ENCODE measurements around the gene TIGD3. TPM values are rescaled to one million over a fixed set of nuclear protein-coding genes. Genes with fewer than 3 reads are reported as not detected.

The TIGD3 gene
- total RNA-seq, 1 donor from 2014 or later = 0.26 TPM

DNA sequence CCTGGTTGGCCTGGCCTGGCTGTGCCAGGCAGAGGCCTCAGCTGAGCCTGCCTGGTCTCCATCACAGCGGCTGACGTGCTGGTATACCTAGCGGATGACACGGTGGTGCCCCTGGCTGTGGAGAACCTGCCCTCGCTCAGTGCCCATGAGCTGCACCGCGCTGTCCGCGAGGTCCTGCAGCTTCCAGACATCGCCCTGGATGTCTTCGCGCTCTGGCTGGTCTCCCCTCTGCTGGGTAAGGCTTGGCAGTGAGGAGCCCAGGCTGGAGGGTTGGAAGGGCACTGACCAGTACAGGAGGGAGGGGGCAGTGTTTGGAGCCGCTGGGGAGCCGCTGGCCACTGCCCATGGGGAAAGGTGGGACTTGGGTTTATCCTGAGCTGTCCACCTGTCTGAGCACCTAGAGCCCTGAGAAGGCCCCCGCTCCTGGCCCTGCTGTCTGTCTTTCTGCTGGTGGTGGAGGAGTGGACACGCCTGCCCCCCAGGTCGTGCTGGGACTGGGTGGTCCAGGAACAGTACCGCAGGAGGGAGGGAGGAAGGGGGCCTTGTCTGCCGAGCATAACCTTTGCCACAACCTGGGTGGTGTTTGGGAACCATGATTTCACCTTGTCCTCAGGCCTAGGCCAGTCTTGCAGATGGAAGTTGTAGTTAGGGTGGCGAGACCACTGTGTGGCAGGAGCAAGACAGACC is 34.9 kb downstream of the TIGD3 start:
- DNase-seq (ENCODE audit: low read depth in 2 of 2) = peak in 1 of 2 donors; percentile 33

DNA sequence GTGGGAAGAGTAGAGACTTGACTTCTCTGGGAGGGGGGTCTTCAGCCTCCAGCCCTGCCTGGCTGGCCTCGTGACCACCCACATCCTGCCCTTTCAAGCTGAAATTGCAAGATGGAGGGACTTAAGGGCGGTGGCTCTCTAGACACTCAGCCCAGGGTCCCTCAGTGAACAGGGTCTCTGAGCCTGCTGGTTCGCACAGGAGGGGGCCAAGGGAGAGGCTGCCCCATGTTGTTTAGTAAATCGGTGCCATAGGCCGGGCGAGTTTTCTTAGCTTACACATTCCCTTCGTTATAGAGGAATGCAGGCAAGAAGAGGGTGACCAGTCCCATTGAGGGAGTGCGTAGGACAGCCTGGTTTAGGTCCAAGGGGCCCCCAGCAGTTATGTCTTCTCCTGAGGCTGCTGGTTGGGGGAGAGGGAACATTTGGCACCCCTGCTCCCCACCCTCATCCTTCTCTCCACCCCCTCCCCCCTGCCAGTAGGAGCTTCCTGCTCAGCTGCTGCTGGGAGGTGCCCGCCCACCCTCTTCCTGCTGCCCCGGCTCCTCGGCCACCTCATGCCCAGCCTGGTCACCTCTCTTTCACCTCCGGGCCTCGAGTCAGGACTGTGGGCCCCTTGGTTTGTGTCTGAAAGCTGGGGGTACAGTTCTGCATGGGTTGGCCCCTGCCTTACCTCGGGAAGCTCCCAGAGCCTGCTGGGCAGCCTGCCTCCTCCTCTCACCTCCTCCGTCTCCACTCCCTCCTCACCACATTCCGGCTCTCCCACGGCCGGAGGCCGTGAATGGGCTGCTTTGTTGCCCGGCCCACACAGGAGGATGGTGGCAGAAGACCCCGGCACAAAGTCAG is 35.8 kb downstream of the TIGD3 start:
- DNase-seq (ENCODE audit: low read depth in 2 of 2) = peak in 1 of 2 donors; percentile 52

DNA sequence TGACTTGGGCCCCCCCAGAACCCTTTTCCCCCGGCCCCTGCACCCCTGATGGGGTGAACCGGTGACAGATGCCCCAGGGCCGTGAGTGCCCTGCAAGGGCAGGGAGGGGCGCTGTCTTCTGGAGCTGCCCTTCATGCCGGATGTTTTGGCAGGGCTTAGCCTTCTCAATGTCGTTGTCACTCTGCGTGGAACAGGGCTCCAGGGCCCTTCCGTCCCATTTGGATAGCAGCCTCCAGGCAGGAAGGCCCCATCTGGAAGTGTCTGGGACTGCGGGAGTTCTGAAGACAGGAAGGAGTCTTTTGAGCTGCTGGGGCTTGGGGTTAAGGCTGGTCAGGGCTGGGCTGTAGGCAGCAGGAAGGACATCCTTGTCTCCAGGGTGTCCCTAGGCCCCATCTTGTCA is 36.4 kb downstream of the TIGD3 start:
- DNase-seq (ENCODE audit: low read depth in 2 of 2) = no peak

DNA sequence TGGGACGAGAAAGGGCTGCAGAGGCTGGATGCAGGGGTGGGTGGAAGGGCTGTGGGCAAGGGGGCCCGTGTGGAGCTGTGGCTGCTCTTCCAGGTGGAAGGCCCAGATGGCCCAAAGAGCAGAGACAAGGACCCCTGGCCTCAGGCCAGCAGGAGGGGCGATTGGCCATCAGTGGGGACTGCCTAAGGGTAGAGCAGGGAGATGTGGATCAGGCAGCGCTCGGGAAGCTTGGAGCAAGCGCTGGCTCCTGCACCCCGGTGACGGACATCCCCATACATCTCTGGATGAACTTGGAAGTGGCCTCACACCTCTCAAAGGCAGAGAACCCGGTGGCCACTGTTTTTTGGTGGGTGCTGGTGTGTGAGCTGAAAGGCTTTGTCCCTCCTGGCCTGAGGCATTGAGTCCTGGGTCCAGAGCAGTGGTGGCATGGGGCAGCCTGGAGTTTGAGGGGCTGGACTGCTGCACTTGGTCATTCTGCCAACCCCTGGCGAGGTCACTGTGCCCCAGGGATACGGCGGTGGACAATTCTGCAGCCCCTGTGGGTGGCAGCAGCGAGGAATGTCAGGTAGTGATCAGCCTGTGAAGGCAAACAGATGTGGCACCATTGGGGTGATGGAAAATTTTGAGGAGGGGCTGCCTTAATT is 37.8 kb downstream of the TIGD3 start:
- DNase-seq (ENCODE audit: low read depth in 2 of 2) = no peak

DNA sequence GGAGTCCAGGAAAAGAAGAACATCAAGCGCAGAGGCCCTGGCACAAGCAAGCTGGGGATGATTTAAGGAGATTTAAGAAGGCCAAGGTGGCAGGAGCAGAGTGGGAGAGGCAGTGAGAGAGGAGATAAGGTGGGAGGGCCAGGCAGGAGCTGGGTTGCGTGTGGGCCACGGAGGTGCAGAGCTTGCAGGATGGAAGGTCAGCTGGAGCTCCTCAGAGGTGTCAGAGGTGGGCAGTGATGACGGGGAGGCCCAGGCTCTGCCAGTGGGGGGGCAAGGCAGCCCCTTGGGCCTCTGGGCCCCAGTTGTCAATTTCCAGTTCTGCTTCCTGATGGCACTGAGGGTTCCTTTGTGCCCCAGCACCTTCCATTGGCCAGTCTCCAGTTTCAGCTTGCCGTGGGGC is 38.3 kb downstream of the TIGD3 start:
- DNase-seq (ENCODE audit: low read depth in 2 of 2) = no peak

DNA sequence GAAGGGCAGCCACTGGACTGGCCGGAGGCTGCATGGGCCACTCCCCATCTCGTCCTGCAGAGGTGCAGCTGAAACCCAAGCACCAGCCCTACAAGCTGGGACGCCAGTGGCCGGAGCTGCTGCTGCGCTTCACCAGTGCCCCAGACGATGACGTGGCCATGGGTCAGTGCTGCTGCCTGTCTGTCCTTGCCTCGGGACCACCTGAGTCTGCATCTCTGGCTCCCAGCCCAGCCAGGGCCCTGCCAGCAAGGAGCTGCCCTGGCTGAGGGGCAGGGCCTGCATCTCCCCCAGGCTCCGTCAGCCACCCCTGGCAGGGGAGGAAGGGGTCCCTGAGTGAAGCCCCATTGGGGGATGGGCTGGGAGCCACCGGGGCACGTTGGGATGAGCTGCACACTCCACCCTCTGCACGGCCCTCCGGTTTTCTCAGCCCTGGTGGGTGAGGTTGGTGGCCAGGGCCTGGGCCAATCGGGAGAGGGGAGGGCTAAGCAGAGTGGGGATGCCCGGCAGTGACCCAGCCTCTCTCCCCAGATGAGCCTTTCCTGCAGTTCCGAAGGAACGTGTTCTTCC is 39.0 kb downstream of the TIGD3 start:
- no peak for DNase-seq (ENCODE audit: low read depth in 2 of 2)

DNA sequence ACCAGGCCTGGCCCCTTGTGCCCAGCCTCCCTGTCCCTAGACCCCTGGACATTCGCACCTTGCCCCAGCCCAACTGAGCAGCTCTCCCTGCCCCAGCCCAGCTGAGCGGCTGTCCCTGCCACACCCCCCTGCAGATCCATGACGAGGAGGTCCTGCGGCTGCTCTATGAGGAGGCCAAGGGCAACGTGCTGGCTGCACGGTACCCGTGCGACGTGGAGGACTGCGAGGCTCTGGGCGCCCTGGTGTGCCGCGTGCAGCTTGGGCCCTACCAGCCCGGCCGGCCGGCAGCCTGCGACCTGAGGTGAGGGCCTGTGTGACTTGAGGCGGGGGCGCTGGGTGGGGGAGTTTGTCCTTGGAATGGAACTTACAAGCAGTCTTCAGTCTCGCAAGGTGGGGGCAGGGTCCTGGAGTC is 39.6 kb downstream of the TIGD3 start:
- no peak for DNase-seq (ENCODE audit: low read depth in 2 of 2)

DNA sequence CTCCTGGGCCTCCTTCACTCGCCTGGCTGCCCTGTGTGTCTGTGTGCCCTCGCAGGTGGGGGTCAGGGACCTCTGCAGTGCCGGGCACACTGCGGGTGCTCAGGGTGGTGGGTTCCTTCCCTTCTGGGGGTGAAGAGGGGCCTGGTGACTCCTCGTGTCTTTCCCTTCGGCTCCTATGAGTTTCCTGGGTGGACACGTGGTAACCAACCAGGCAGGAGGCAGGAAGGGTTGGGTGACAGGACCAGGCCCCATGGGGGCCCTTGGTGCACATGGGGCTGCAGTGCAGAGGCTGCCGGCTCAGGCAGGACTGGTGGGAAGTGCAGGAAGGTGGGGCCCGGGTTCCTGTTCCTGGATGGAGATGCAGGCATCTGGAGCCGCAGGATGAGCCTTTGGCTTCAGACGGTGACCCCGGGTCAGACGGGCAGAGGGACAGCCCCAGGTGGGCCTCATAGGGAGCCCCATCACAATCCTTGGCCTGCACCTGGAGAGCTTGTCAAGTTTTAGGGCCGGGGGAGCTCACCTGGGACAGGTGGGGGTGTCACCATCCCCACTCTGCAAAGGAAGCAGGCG is 41.5 kb downstream of the TIGD3 start:
- DNase-seq (ENCODE audit: low read depth in 2 of 2) = no peak

DNA sequence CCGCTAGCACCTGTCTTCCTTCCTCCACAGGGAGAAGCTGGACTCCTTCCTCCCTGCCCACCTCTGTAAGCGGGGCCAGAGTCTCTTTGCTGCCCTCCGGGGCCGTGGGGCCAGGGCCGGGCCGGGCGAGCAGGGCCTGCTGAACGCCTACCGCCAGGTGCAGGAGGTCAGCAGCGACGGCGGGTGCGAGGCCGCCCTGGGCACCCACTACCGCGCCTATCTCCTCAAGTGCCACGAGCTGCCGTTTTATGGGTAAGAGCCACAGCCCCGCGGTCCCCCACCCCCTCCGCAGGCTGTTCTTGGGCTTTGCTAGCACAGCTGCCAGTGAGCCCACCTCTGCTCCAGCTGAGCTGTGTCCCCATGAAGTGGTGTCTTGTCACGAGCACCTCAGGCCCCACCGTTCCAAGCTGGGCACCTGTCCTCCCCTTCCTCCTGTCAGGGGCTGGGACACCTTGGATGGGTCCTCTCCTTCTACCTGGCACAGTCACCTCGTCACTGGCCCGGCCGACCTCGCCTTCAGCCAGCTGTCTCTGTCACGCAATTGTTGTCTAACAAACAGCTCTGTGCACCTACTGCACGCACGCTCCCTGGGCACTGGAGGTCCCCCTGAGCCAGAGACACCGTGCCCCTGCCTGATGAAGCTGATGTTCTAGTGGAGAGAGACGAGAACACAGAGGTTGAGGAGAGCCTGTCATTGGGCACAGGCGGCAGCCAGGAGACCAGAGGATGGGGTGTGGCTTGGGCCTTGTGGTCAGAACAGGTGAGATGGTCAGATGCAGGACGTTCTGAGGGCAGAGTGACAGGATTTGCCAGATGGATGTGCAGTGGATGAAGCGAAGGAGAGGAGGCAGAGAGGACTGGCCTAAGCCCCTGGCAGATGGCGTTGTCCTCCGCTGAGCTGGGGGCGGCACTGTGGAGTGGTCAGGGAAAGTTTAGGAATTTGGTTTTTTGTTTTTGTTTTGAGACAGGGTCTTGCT is 42.5 kb downstream of the TIGD3 start:
- no peak for DNase-seq (ENCODE audit: low read depth in 2 of 2)

DNA sequence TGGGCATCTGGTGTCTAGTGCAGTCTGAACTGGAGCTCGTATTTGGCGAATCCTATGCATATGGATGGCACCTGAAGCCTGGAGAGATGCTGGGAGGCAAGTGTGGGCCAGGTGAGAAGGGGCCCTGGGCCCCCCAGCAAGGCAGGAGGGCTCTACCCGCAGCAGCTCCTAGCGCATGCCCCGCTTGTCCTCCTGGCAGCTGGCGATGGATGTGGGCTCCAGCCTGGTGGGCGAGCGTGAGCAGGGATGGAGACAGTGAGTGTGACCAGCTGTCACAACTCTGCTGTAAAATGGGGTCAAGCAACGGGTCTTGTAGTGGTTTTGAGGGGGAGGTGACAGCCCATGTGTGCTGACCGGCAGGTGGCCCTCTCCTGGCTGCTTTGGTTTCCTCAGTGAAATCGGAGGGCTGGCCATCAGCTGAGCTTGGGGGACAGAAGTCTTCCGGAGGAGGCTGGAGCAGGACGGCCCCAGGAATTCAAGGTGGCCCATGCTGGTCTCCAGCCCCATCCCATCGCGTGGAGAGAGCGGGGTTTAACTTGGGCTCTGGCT is 43.9 kb downstream of the TIGD3 start:
- DNase-seq (ENCODE audit: low read depth in 2 of 2) = no peak

DNA sequence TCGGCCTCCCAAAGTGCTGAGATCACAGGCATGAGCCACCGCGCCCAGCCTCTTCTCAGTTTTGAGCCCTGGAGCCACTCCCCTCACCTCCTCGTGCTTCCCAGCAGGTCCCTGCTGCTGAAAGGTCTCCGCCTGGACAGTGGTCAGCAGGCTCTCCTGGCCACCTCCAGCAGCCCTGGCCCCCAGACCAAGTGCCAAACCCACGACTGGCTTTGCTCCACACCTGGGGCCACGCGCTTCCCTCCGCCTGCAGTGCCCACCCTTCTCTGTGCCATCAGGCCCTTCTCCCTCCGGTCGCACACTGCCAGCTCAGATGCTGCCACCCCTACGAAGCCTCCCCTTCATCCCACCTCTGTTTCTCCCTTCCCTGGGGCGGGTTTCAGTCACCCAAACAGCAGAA is 44.7 kb downstream of the TIGD3 start:
- DNase-seq (ENCODE audit: low read depth in 2 of 2) = no peak

DNA sequence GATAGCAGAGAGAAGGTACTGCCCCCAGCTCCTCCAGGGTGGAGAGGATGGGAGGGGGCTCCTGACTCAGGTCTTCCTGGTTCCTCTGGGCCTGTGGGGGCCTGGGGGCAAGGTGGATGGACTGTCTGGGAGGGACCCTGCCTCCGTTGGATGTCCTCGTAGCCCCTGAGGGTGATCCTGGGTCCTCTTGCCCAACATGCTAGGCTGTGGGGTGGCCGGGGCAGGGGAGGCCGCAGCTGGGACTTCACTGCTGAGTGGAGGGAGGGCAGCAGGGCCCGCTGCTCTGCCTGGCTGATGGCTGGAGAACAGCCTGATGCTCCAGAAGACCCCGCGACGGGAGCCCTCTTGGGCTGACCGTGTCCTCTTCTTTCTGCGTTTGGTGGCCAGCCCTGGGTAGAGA is 45.3 kb downstream of the TIGD3 start:
- DNase-seq (ENCODE audit: low read depth in 2 of 2) = no peak

DNA sequence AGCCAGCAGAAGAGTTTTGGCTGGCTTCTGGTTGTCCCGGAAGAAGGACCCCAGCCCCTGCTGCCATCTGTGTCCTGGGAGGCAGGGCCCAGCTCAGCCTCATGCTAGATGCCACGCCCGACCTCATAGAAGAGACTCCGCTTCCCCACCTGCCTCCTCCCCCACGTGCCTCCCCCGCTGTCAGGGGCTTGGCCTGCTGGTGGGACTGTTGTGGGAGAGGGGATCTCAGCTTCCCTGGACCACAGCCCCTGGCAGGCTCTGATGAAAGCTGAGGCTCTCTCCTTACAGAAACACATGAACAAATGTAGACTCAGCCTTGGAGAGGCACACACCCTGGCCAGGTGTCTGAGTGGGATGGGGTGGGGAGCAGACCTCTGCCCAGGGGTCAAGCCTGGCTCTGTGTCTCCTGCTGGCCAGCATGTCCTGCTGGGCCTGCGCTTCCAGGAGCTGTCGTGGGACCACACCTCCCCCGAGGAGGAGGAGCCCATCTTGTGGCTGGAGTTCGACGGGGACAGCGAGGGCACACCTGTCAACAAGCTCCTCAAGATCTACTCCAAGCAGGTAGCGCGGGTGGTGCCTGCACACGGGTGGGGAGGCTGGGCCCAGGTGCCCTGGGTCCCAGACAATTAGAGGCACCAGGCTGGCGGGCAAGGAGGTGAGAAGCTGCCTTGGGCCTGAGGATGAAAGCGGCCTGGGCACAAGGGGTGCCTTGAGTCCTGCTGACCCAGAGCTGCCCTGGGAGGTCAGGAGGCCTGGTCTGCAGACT is 45.9 kb downstream of the TIGD3 start:
- DNase-seq (ENCODE audit: low read depth in 2 of 2) = no peak

DNA sequence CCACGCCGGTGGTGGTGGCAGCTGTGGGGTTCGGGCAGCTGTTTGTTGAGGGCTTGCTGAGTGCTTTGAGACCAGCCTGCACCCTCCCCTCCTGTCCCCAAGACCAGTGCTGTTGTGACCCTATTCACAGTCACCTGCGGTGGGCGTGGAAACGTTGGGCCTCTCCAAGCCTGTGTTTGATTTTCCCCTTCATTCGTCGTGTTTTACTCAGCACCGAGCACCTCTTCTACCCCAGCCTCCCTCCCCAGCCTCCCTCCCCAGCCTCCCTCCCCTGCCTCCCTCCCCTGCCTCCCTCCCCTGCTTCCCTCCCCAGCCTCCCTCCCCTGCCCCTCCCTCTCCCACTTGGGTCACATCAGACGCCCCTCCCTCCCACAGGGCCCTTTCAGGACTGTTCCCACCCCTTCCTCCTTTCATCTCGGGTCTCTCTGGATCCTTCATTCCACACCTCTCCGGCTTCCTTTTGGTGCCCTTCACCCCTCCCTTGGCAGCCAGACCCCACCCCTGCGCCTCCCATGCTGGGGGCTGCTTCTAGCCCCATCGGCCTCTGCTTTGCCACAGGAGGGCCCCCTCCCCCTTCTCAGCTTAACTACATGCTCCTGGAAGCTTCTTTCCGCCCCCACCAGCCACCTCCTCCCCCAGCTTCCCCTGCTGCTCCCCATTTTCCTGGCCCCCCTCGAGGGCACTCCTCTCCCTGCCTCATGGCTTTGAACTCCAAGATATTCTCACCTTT is 46.7 kb downstream of the TIGD3 start:
- DNase-seq (ENCODE audit: low read depth in 2 of 2) = no peak

DNA sequence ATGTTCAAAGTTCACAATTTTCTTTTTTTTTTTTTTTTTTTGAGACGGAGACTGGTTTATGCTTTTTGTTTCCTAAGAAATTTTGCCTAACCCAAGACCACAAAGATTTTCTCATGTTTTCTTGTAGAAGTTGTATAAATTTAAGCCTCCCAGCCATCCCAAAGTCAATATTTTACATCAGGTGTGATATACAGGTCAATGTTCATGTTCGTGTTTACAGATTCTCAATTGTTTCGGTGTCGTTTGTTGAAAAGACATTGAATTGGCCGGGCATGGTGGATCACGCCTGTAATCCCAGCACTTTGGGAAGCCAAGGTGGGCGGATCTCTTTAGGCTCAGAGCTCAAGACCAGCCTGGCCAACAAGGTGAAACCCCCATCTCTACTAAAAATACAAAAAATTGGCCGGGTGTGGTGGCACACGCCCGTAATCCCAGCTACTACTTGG is 47.3 kb downstream of the TIGD3 start:
- DNase-seq (ENCODE audit: low read depth in 2 of 2) = no peak

DNA sequence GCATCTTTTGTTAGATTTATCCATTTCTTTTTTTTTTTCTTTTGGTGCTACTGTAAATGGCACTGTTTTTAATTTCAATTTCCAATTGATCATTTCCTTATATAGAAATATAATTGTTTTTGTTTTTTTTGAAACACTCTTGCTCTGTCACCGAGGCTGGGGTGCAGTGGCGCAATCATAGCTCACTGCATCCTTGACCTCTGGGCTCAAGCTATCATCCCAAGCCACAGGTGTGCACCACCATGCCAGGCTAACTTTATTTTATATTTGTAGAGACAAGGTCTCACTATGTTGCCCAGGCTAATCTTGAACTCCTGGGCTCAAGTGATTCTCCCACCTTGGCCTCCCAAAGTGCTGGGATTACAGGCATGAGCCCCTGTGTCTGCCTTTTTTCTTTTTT is 48.2 kb downstream of the TIGD3 start:
- DNase-seq (ENCODE audit: low read depth in 2 of 2) = no peak

DNA sequence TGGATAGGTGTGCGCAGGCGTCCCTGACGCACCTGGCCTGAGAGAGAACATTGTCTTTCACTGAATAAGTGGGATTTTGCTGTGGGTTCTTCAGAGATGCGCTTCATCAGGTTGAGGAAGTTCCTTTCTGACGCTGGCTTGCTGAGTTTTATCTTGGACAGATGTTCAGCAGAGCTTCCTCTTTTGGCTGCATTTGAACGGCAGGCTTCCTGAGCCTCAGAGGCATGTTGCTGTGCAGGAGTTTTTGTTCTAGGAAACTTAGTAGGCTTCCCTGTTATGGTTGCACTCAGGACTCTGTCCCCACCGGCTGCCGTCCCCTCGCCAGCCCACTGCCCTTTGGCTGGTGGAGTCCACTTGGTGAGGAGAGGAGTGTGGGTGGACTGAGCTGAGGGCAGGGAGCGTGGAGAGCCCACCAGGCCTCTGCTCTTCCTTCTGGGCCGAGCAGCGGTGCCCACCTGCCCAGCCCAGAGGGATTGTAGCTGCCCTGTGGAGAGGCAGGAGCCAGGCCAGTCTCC is 49.1 kb downstream of the TIGD3 start:
- peak in 1 of 2 donors; percentile 51 for DNase-seq (ENCODE audit: low read depth in 2 of 2)

DNA sequence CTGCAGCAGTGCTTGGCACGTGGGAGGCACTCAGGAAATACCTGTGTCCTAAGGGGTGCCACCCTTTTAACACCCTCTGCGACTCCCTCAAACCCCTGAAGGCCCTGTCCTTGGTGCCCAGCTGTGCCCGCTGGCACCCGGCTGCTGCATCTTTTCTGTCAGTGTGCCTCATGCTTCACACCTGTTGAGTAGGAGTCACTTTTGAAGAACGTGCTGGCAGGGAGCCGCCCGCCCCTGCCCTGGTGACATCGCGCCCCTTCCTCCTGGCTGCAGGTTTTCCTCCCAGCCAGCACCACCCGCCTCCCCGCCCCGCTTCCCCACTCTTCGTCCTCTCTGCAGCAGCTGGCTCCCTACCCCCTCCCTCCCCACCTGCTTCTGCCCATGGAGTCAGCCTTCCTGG is 49.7 kb downstream of the TIGD3 start:
- DNase-seq (ENCODE audit: low read depth in 2 of 2) = no peak

All from dermis microvascular lymphatic vessel endothelial cell (primary cell).